Measurements from ENCODE around the gene FGF12.
"Not testable (repeated sequence)": the region's sequence is repeated elsewhere in the genome, so short reads cannot be mapped to it uniquely, and the experiment has no call there.

Gene FGF12

GRCh38 chr3:192577811-192578210 lies 149.5 kb downstream of the FGF12 start:
- DNase-seq (ENCODE audit: low read depth): no peak

- DNase-seq (ENCODE audit: low read depth): no peak
Observed at GRCh38 chr3:192577271-192577670, 150.1 kb downstream of the FGF12 start.

GRCh38 chr3:192576704-192577103 lies 150.6 kb downstream of the FGF12 start:
- DNase-seq (ENCODE audit: low read depth): not testable (repeated sequence)

GRCh38 chr3:192575879-192576506 lies 151.3 kb downstream of the FGF12 start:
- DNase-seq (ENCODE audit: low read depth): no peak

GRCh38 chr3:192573240-192573639 lies 154.1 kb downstream of the FGF12 start:
- DNase-seq (ENCODE audit: low read depth): no peak

GRCh38 chr3:192570821-192571791 lies 156.2 kb downstream of the FGF12 start:
- DNase-seq (ENCODE audit: low read depth): no peak

GRCh38 chr3:192570315-192570714 lies 157.0 kb downstream of the FGF12 start:
- no peak for DNase-seq (ENCODE audit: low read depth)

GRCh38 chr3:192566706-192567290 lies 160.5 kb downstream of the FGF12 start:
- DNase-seq (ENCODE audit: low read depth): peak; percentile 74

- no peak for DNase-seq (ENCODE audit: low read depth)
Observed at GRCh38 chr3:192564611-192565010, 162.7 kb downstream of the FGF12 start.

GRCh38 chr3:192563417-192563816 lies 163.9 kb downstream of the FGF12 start:
- DNase-seq (ENCODE audit: low read depth): no peak

- no peak for DNase-seq (ENCODE audit: low read depth)
Observed at GRCh38 chr3:192553707-192554106, 173.6 kb downstream of the FGF12 start.

- no peak for DNase-seq (ENCODE audit: low read depth)
Observed at GRCh38 chr3:192550356-192550755, 177.0 kb downstream of the FGF12 start.

- no peak for DNase-seq (ENCODE audit: low read depth)
Observed at GRCh38 chr3:192545333-192545732, 182.0 kb downstream of the FGF12 start.

- DNase-seq (ENCODE audit: low read depth): no peak
Observed at GRCh38 chr3:192543163-192543562, 184.2 kb downstream of the FGF12 start.

GRCh38 chr3:192516820-192517219 lies 210.5 kb downstream of the FGF12 start:
- no peak for DNase-seq (ENCODE audit: low read depth)

GRCh38 chr3:192515664-192516045 lies 211.7 kb downstream of the FGF12 start:
- DNase-seq (ENCODE audit: low read depth): no peak

GRCh38 chr3:192514754-192515663 lies 212.3 kb downstream of the FGF12 start:
- no peak for DNase-seq (ENCODE audit: low read depth)

GRCh38 chr3:192514081-192514753 lies 213.1 kb downstream of the FGF12 start:
- DNase-seq (ENCODE audit: low read depth): no peak

- DNase-seq (ENCODE audit: low read depth): no peak
Observed at GRCh38 chr3:192505731-192506130, 221.6 kb downstream of the FGF12 start.

- DNase-seq (ENCODE audit: low read depth): no peak
Observed at GRCh38 chr3:192501401-192501800, 225.9 kb downstream of the FGF12 start.

GRCh38 chr3:192496905-192497587 lies 230.3 kb downstream of the FGF12 start:
- no peak for DNase-seq (ENCODE audit: low read depth)

All from non-pigmented ciliary epithelial cell (primary cell).